HEK293 (cell line): ENCODE data around the gene PDZD2.

Experiments used
- CTCF ChIA-PET: fragments of 350-600 bp; formaldehyde crosslinking; extraction: SDS; loops from one replicate; lab custom pipeline; 2021; ENCODE audit warnings: antibody characterized with exemption; lab: Yijun Ruan, JAX
- POLR2A ChIA-PET: fragments of 300-600 bp; formaldehyde crosslinking; extraction: SDS; loops from one replicate; lab custom pipeline; 2020; ENCODE audit warnings: antibody characterized with exemption, inconsistent platforms; lab: Yijun Ruan, JAX
- H3K27ac ChIP-seq: fragments of 200-500 bp; sonication (Bioruptor generic); 2 replicates; pipeline ENCODE4 v1.5.1; 2014; ENCODE audit warnings: low read depth, low read length, control low read depth, inconsistent platforms; ENCODE audit errors: extremely low read depth
- H3K36me3 ChIP-seq, 2 experiments: fragments of 200-500 bp in 1 of 2; sonication (Bioruptor generic) in 1 of 2; 1 replicate in 1 of 2; 2 replicates in 1 of 2; pipeline ENCODE4 v1.5.1; 2014 to 2017; ENCODE audit warnings: inconsistent platforms in 2 of 2, low read length in 2 of 2; ENCODE audit not compliant: control insufficient read depth in 2 of 2, insufficient read depth in 1 of 2
- H3K4me1 ChIP-seq: fragments of 200-500 bp; sonication (Bioruptor generic); 2 replicates; pipeline ENCODE4 v1.5.1; 2014; ENCODE audit warnings: mild to moderate bottlenecking, low read length, inconsistent platforms; ENCODE audit not compliant: control insufficient read depth, insufficient read depth
- H3K4me3 ChIP-seq: 2 replicates; pipeline ENCODE4 v1.5.1; 2011; ENCODE audit warnings: low read depth, mild to moderate bottlenecking, control low read depth, low read length, moderate library complexity
- H3K9me3 ChIP-seq: fragments of 200-500 bp; sonication (Bioruptor generic); 2 replicates; pipeline ENCODE4 v1.5.1; 2014; ENCODE audit warnings: low read depth, low read length, inconsistent platforms; ENCODE audit not compliant: control insufficient read depth, insufficient read depth
- ATF2 ChIP-seq: fragments of 450-650 bp; formaldehyde crosslinking; IDR thresholded peaks from 2 replicates; pipeline ENCODE4 v1.5.1; 2016; ENCODE audit warnings: missing biosample characterization, missing genetic modification characterization, low read depth
- IKZF3 ChIP-seq: fragments of 450-650 bp; IDR thresholded peaks from 2 replicates; pipeline ENCODE4 v1.5.0; 2018; ENCODE audit warnings: missing biosample characterization, mild to moderate bottlenecking, missing genetic modification characterization, moderate library complexity
- ZBTB49 ChIP-seq: fragments of 450-650 bp; formaldehyde crosslinking; IDR thresholded peaks from 2 replicates; pipeline ENCODE4 v1.5.1; 2016; ENCODE audit warnings: missing biosample characterization, missing genetic modification characterization, low read depth
- ZIC2 ChIP-seq: fragments of 450-650 bp; formaldehyde crosslinking; IDR thresholded peaks from 2 replicates; pipeline ENCODE4 v1.5.1; 2016; ENCODE audit warnings: missing biosample characterization, missing genetic modification characterization
- ZNF138 ChIP-seq: fragments of 450-650 bp; formaldehyde crosslinking; IDR thresholded peaks from 2 replicates; pipeline ENCODE4 v1.5.1; 2016; ENCODE audit warnings: missing biosample characterization, missing genetic modification characterization, borderline replicate concordance
- ZNF174 ChIP-seq: fragments of 450-650 bp; formaldehyde crosslinking; IDR thresholded peaks from 2 replicates; pipeline ENCODE4 v1.5.0; 2017; ENCODE audit warnings: missing biosample characterization, mild to moderate bottlenecking, missing genetic modification characterization
- ZNF18 ChIP-seq: fragments of 450-650 bp; formaldehyde crosslinking; IDR thresholded peaks from 2 replicates; pipeline ENCODE4 v1.5.1; 2016; ENCODE audit warnings: missing biosample characterization, missing genetic modification characterization
- ZNF311 ChIP-seq: fragments of 450-650 bp; formaldehyde crosslinking; IDR thresholded peaks from 2 replicates; pipeline ENCODE4 v1.5.1; 2017; ENCODE audit warnings: missing biosample characterization, missing genetic modification characterization, borderline replicate concordance
- ZNF350 ChIP-seq: fragments of 450-650 bp; formaldehyde crosslinking; IDR thresholded peaks from 2 replicates; pipeline ENCODE4 v1.5.0; 2017; ENCODE audit warnings: missing biosample characterization, mild to moderate bottlenecking, missing genetic modification characterization
- ZNF354C ChIP-seq: fragments of 450-650 bp; formaldehyde crosslinking; IDR thresholded peaks from 2 replicates; pipeline ENCODE4 v1.5.1; 2016; ENCODE audit warnings: missing biosample characterization, missing genetic modification characterization, low read depth, borderline replicate concordance
- ZNF404 ChIP-seq: fragments of 450-650 bp; formaldehyde crosslinking; IDR thresholded peaks from 2 replicates; pipeline ENCODE4 v1.5.1; 2017; ENCODE audit warnings: missing biosample characterization, missing genetic modification characterization
- ZNF501 ChIP-seq: fragments of 450-650 bp; formaldehyde crosslinking; IDR thresholded peaks from 2 replicates; pipeline ENCODE4 v1.5.1; 2016; ENCODE audit warnings: missing biosample characterization, missing genetic modification characterization
- ZNF558 ChIP-seq: fragments of 450-650 bp; formaldehyde crosslinking; IDR thresholded peaks from 2 replicates; pipeline ENCODE4 v1.5.1; 2016; ENCODE audit warnings: missing biosample characterization, missing genetic modification characterization
- ZNF560 ChIP-seq: fragments of 450-650 bp; formaldehyde crosslinking; IDR thresholded peaks from 2 replicates; pipeline ENCODE4 v1.5.1; 2017; ENCODE audit warnings: missing biosample characterization, missing genetic modification characterization, borderline replicate concordance
- ZNF645 ChIP-seq: fragments of 450-650 bp; formaldehyde crosslinking; IDR thresholded peaks from 2 replicates; pipeline ENCODE4; 2016; ENCODE audit warnings: missing biosample characterization, missing genetic modification characterization
- ZNF658 ChIP-seq: fragments of 450-650 bp; formaldehyde crosslinking; IDR thresholded peaks from 2 replicates; pipeline ENCODE4; 2016; ENCODE audit warnings: missing biosample characterization, missing genetic modification characterization
- ZNF701 ChIP-seq: fragments of 450-650 bp; formaldehyde crosslinking; IDR thresholded peaks from 2 replicates; pipeline ENCODE4 v1.5.1; 2016; ENCODE audit warnings: missing biosample characterization, missing genetic modification characterization
- ZNF707 ChIP-seq: fragments of 450-650 bp; formaldehyde crosslinking; IDR thresholded peaks from 2 replicates; pipeline ENCODE4 v1.5.1; 2016; ENCODE audit warnings: missing biosample characterization, missing genetic modification characterization
- ZSCAN18 ChIP-seq: fragments of 450-650 bp; formaldehyde crosslinking; IDR thresholded peaks from 2 replicates; pipeline ENCODE4 v1.5.1; 2016; ENCODE audit warnings: missing biosample characterization, missing genetic modification characterization
- ZSCAN4 ChIP-seq: fragments of 450-650 bp; formaldehyde crosslinking; IDR thresholded peaks from 2 replicates; pipeline ENCODE4 v1.5.1; 2017; ENCODE audit warnings: missing biosample characterization, missing genetic modification characterization
- ZSCAN5A ChIP-seq: fragments of 450-650 bp; formaldehyde crosslinking; IDR thresholded peaks from 2 replicates; pipeline ENCODE4 v1.5.1; 2016; ENCODE audit warnings: missing biosample characterization, missing genetic modification characterization

The PDZD2 gene

GRCh38 chr5:32135086-32135485 lies 496.2 kb downstream of the PDZD2 start:
- H3K36me3 ChIP-seq, result peaks cover 24 to 38% of the 10 kb centered on the region in 2 experiments
- POLR2A ChIA-PET, result no interaction called here

GRCh38 chr5:32136342-32136741 lies 497.4 kb downstream of the PDZD2 start:
- peaks cover 24 to 35% of the 10 kb centered on the region in 2 experiments for H3K36me3 ChIP-seq
- H3K4me3 ChIP-seq, result no peak overlapping the region
- peaks cover 6% of the 10 kb centered on the region; the same call in 1 of the 2 replicates for H3K4me1 ChIP-seq
- CTCF ChIA-PET, result interaction anchor here (0.6 to 1.0 kb wide), 2 partner anchors 10 to 32 kb away, joined by 3 to 4 read pairs; no protein-coding TSS in a partner anchor
- POLR2A ChIA-PET, result no interaction called here
- TF ChIP-seq ZNF560 (tag by site-specific recombination) (no peak), ZNF18 (tag by site-specific recombination) (no peak), ZNF701 (no peak), ZNF645 (no peak), ZSCAN5A (tag by site-specific recombination) (no peak), ATF2 (tag by site-specific recombination) (no peak), ZSCAN18 (tag by site-specific recombination) (no peak), ZSCAN4 (tag by site-specific recombination) (no peak), ZNF707 (tag by site-specific recombination) (no peak), ZBTB49 (tag by site-specific recombination) (no peak), IKZF3 (tag by site-specific recombination) (no peak), ZNF658 (tag by site-specific recombination) (no peak)
- no peak overlapping the region for H3K27ac ChIP-seq
- H3K9me3 ChIP-seq, result no peaks in the 10 kb centered on the region

More at GRCh38 chr5:32135086-32135485, 496.2 kb downstream of the PDZD2 start:
- H3K27ac ChIP-seq, result no peak overlapping the region
- H3K9me3 ChIP-seq, result no peaks in the 10 kb centered on the region
- H3K4me1 ChIP-seq, result peaks cover 13% of the 10 kb centered on the region; the same call in 1 of the 2 replicates
- H3K4me3 ChIP-seq, result no peak overlapping the region
- CTCF ChIA-PET, result interaction anchor here (0.6 to 1.1 kb wide), 3 partner anchors 8 to 194 kb away, joined by 3 read pairs; no protein-coding TSS in a partner anchor
- TF ChIP-seq ZNF558, result no peak
- no peak for TF ChIP-seq ZNF404 (tag by site-specific recombination)
- no peak for TF ChIP-seq ZNF311 (tag by site-specific recombination)
- TF ChIP-seq ZNF354C (tag by site-specific recombination), result no peak
- TF ChIP-seq ZNF174 (tag by site-specific recombination), result no peak
- no peak for TF ChIP-seq ZNF350 (tag by site-specific recombination)
- TF ChIP-seq ZNF138 (tag by site-specific recombination), result no peak
- TF ChIP-seq ZNF501 (tag by site-specific recombination), result no peak
- no peak for TF ChIP-seq ZIC2 (tag by site-specific recombination)
- TF ChIP-seq ZNF658 (tag by site-specific recombination), result no peak
